ENCODE results near the gene CLDN3. TPM values are rescaled to one million over a fixed set of nuclear protein-coding genes. Genes with fewer than 3 reads are reported as not detected.
"Not testable (repeated sequence)": the region's sequence is repeated elsewhere in the genome, so short reads cannot be mapped to it uniquely, and the experiment has no call there.

CLDN3 gene
- total and polyA plus RNA-seq, 10 donors = 0.13 to 0.26 (median 0.26) TPM; not detected in 7

DNA sequence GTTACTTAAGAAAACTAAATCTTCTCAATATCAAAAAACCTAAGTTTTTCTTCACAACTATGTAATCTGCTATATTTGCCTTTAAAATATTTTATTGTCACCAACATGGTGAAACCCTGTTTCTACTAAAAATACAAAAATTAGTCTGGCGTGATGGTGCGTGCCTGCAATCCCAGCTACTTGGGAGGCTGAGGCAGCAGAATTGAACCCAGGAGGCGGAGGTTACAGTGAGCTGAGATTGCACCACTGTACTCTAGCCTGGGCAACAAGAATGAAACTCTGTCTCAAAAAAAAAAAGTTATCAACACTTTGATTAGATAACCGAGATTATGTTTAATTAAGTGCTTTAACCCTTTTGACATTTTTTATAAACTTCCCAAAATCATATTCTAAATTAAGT lies 32.4 kb upstream of the CLDN3 start:
- WGBS, 5 donors = 83 to 93% (median 86%) methylated on average over 4 of the region's 4 CpGs
- no peak overlapping the region for H3K27ac ChIP-seq
- DNase-seq = no peak
- no peaks in the 10 kb centered on the region for H3K4me1 ChIP-seq
- no peaks in the 10 kb centered on the region for H3K27me3 ChIP-seq (replicated peaks in 1 of 7)
- H3K36me3 ChIP-seq = no peaks in the 10 kb centered on the region
- H3K4me3 ChIP-seq = no peak overlapping the region
- intact Hi-C loops (cut with DNase I; ENCODE audit: low total_unique reads) = no loop called here
- TF ChIP-seq POLR2A (IDR thresholded peaks at IDR 0.05) (no peak), POLR2AphosphoS5 (IDR thresholded peaks at IDR 0.05) (no peak), CTCF (IDR thresholded peaks at IDR 0.05 in 8 of 11, conservative IDR thresholded peaks at IDR 0.05 in 3 of 11) (no peak)
- H3K9me3 ChIP-seq = no peaks in the 10 kb centered on the region

DNA sequence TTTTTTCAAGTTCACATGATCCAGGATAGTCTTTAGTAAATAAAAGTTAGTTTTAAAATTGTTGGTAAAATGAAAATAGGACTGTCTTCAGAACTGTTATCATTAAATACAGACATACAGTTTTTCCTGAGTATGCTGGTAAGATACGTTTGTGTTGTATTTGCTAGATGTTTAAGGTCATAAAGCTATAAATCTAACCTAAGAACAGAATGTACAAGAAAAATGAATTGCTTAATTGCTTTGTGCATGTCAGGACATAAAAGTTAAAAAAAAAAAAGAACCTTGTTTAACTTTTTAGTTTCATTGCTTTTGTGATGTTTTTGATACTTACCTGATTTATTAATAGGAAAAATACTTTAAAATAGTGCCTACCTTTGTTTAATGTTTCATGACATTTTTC lies 31.5 kb upstream of the CLDN3 start:
- 31 to 49% (median 45%) methylated on average over 1 of the region's 1 CpG for WGBS, 5 donors
- no peak overlapping the region for H3K27ac ChIP-seq
- TF ChIP-seq POLR2A (IDR thresholded peaks at IDR 0.05) (no peak), CTCF (IDR thresholded peaks at IDR 0.05 in 8 of 11, conservative IDR thresholded peaks at IDR 0.05 in 3 of 11) (no peak), POLR2AphosphoS5 (IDR thresholded peaks at IDR 0.05) (no peak)
- intact Hi-C loops (cut with DNase I; ENCODE audit: low total_unique reads) = no loop called here
- no peaks in the 10 kb centered on the region for H3K36me3 ChIP-seq
- no peak for DNase-seq
- no peak overlapping the region for H3K4me3 ChIP-seq
- H3K4me1 ChIP-seq = no peaks in the 10 kb centered on the region
- no peaks in the 10 kb centered on the region for H3K9me3 ChIP-seq
- H3K27me3 ChIP-seq (replicated peaks in 1 of 7) = no peaks in the 10 kb centered on the region

DNA sequence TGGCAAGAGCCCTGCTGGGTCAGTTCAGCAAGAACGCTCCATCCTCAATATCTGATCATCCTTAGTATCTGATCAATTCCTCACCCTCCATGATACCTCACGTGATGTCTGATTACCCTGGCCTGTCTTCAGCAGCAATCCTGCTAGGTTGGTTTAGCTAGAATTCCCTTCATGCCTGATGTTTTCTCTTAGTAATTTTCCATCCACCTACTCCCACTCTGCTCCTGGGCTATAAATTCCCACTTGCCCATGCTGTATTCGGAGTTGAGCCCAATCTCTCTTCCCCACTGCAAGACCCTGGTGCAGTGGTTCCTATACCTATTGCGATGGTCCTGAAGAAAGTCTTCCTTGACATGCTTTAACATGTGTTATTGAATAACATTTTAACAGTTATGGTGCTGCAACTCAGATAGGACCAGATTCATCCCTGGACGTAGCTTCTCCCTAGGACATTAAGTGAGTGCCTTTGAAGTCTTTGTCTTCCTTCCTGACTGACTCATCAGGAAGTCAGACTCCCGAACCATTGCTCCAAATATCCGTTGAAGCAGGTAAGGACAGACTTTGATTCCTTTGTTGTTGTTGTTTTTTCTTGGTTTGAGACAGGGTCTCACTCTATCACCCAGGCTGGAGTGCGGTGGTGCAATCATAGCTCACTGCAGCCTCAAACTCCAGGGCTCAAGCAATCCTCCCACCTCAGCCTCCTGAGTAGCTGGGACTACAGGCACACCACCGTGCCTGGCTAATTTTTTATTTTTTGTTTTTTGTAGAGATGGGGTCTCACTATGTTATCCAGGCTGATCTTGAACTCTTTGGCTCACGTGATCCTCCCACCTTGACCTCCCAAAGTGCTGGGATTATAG lies 29.4 kb upstream of the CLDN3 start:
- intact Hi-C loops (cut with DNase I; ENCODE audit: low total_unique reads) = no loop called here
- Histone ChIP-seq H3K27ac (no peak overlapping the region), H3K4me1 (no peaks in the 10 kb centered on the region), H3K36me3 (no peaks in the 10 kb centered on the region), H3K9me3 (peaks cover 0 to 6% (median 0%) of the 10 kb centered on the region in 8 donors), H3K27me3 (replicated peaks in 1 of 7) (no peaks in the 10 kb centered on the region), H3K4me3 (no peak overlapping the region)
- TF ChIP-seq POLR2AphosphoS5 (IDR thresholded peaks at IDR 0.05) = no peak
- no peak for TF ChIP-seq CTCF (IDR thresholded peaks at IDR 0.05 in 8 of 11, conservative IDR thresholded peaks at IDR 0.05 in 3 of 11)
- no peak for TF ChIP-seq POLR2A (IDR thresholded peaks at IDR 0.05)
- 63 to 73% (median 65%) methylated on average over 10 of the region's 10 CpGs for WGBS, 5 donors
- DNase-seq = no peak

DNA sequence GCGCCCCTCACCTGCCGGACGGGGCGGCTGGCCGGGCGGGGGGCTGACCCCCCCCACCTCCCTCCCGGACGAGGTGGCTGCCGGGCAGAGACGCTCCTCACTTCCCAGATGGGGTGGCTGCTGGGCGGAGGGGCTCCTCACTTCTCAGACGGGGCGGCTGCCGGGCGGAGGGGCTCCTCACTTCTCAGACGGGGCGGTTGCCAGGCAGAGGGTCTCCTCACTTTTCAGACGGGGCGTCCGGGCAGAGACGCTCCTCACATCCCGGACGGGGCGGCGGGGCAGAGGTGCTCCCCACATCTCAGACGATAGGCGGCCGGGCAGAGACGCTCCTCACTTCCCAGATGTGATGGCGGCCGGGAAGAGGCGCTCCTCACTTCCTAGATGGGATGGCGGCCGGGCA lies 27.1 kb upstream of the CLDN3 start:
- H3K27ac ChIP-seq; H3K27me3 ChIP-seq (replicated peaks in 1 of 7); DNase-seq; intact Hi-C loops (cut with DNase I; ENCODE audit: low total_unique reads); H3K4me1 ChIP-seq; H3K36me3 ChIP-seq; H3K9me3 ChIP-seq; H3K4me3 ChIP-seq: not testable (repeated sequence)
- 91 to 97% (median 95%) methylated on average over 10 to 31 of the region's 34 CpGs; no CpG with 5 or more reads in 1 of the 5 donors for WGBS, 5 donors

DNA sequence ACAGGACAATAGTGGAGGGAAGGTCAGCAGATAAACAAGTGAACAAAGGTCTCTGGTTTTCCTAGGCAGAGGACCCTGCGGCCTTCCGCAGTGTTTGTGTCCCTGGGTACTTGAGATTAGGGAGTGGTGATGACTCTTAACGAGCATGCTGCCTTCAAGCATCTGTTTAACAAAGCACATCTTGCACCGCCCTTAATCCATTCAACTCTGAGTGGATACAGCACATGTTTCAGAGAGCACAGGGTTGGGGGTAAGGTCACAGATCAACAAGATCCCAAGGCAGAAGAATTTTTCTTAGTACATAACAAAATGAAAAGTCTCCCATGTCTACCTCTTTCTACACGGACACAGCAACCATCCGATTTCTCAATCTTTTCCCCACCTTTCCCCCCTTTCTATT lies 26.6 kb upstream of the CLDN3 start:
- H3K4me3 ChIP-seq; H3K4me1 ChIP-seq; H3K27ac ChIP-seq; H3K27me3 ChIP-seq (replicated peaks in 1 of 7); H3K9me3 ChIP-seq; H3K36me3 ChIP-seq; DNase-seq; intact Hi-C loops (cut with DNase I; ENCODE audit: low total_unique reads): not testable (repeated sequence)
- WGBS, 5 donors = 63 to 100% (median 74%) methylated on average over 2 to 5 of the region's 6 CpGs

- H3K9me3 ChIP-seq; H3K27me3 ChIP-seq (replicated peaks in 1 of 7); H3K36me3 ChIP-seq; DNase-seq; H3K4me3 ChIP-seq; H3K27ac ChIP-seq; intact Hi-C loops (cut with DNase I; ENCODE audit: low total_unique reads); H3K4me1 ChIP-seq: not testable (repeated sequence)
Observed at GRCh38 chr7:73795188-73795587, 25.1 kb upstream of the CLDN3 start.

- intact Hi-C loops (cut with DNase I; ENCODE audit: low total_unique reads); DNase-seq; H3K36me3 ChIP-seq; H3K4me1 ChIP-seq; H3K4me3 ChIP-seq; H3K27ac ChIP-seq: not testable (repeated sequence)
- WGBS, 5 donors = 86 to 94% (median 91%) methylated on average over 7 of the region's 7 CpGs
- Histone ChIP-seq H3K9me3 (peaks cover 0 to 25% (median 14%) of the 10 kb centered on the region in 8 donors), H3K27me3 (replicated peaks in 1 of 7) (peaks cover 0 to 11% (median 0%) of the 10 kb centered on the region in 7 donors)
Observed at GRCh38 chr7:73791170-73791690, 21.2 kb upstream of the CLDN3 start.

Data from spleen (tissue), 11 donors.